ENCODE data around the gene ICE2.

Gene ICE2

GRCh38 chr15:60392601-60392985 lies 86.3 kb downstream of the ICE2 start:
- Histone ChIP-seq H3K4me1 (ENCODE audit: insufficient read depth, insufficient read length) (peaks cover 8% of the 10 kb centered on the region), H3K36me3 (ENCODE audit: insufficient read depth, insufficient read length, low read length) (peaks cover 86% of the 10 kb centered on the region), H3K27me3 (ENCODE audit: insufficient read depth, insufficient read length) (no peaks in the 10 kb centered on the region), H3K4me3 (ENCODE audit: insufficient read length, low read depth) (no peak overlapping the region), H3K9ac (ENCODE audit: insufficient read length, low read depth) (no peak overlapping the region), H3K9me3 (ENCODE audit: insufficient read depth, low read length) (no peaks in the 10 kb centered on the region)
- no peak for TF ChIP-seq SUZ12 (IDR thresholded peaks at IDR 0.05; ENCODE audit: extremely low read depth, insufficient read depth, insufficient read length)
- TF ChIP-seq YY1 (IDR thresholded peaks at IDR 0.05; ENCODE audit: insufficient read depth, insufficient read length): no peak
- TF ChIP-seq ZNF274 (IDR thresholded peaks at IDR 0.05; ENCODE audit: low read depth, low read length): no peak
- no peak for DNase-seq (ENCODE audit: low read depth, low spot score)

GRCh38 chr15:60391722-60392315 lies 87.1 kb downstream of the ICE2 start:
- Histone ChIP-seq H3K4me3 (ENCODE audit: insufficient read length, low read depth) (no peak overlapping the region), H3K27me3 (ENCODE audit: insufficient read depth, insufficient read length) (no peaks in the 10 kb centered on the region), H3K9me3 (ENCODE audit: insufficient read depth, low read length) (no peaks in the 10 kb centered on the region), H3K4me1 (ENCODE audit: insufficient read depth, insufficient read length) (peaks cover 8% of the 10 kb centered on the region), H3K9ac (ENCODE audit: insufficient read length, low read depth) (no peak overlapping the region), H3K36me3 (ENCODE audit: insufficient read depth, insufficient read length, low read length) (peaks cover 88% of the 10 kb centered on the region)
- TF ChIP-seq ZNF274 (IDR thresholded peaks at IDR 0.05; ENCODE audit: low read depth, low read length): no peak
- no peak for TF ChIP-seq YY1 (IDR thresholded peaks at IDR 0.05; ENCODE audit: insufficient read depth, insufficient read length)
- no peak for TF ChIP-seq SUZ12 (IDR thresholded peaks at IDR 0.05; ENCODE audit: extremely low read depth, insufficient read depth, insufficient read length)
- DNase-seq (ENCODE audit: low read depth, low spot score): no peak

- no peak for TF ChIP-seq SUZ12 (IDR thresholded peaks at IDR 0.05; ENCODE audit: extremely low read depth, insufficient read depth, insufficient read length)
- no peak for TF ChIP-seq YY1 (IDR thresholded peaks at IDR 0.05; ENCODE audit: insufficient read depth, insufficient read length)
- H3K36me3 ChIP-seq (ENCODE audit: insufficient read depth, insufficient read length, low read length): peaks cover 87% of the 10 kb centered on the region
- no peak overlapping the region for H3K9ac ChIP-seq (ENCODE audit: insufficient read length, low read depth)
- H3K9me3 ChIP-seq (ENCODE audit: insufficient read depth, low read length): no peaks in the 10 kb centered on the region
- H3K27me3 ChIP-seq (ENCODE audit: insufficient read depth, insufficient read length): no peaks in the 10 kb centered on the region
- peak; percentile 80 for DNase-seq (ENCODE audit: low read depth, low spot score)
- H3K4me1 ChIP-seq (ENCODE audit: insufficient read depth, insufficient read length): peaks cover 8% of the 10 kb centered on the region
- H3K4me3 ChIP-seq (ENCODE audit: insufficient read length, low read depth): no peak overlapping the region
Observed at GRCh38 chr15:60390871-60391501, 88.0 kb downstream of the ICE2 start.

GRCh38 chr15:60390231-60390630 lies 88.7 kb downstream of the ICE2 start:
- no peak overlapping the region for H3K4me3 ChIP-seq (ENCODE audit: insufficient read length, low read depth)

GRCh38 chr15:60389261-60390077 lies 89.5 kb downstream of the ICE2 start:
- no peak for DNase-seq (ENCODE audit: low read depth, low spot score)
- Histone ChIP-seq H3K4me1 (ENCODE audit: insufficient read depth, insufficient read length) (peaks cover 8% of the 10 kb centered on the region), H3K9ac (ENCODE audit: insufficient read length, low read depth) (no peak overlapping the region), H3K36me3 (ENCODE audit: insufficient read depth, insufficient read length, low read length) (peaks cover 87% of the 10 kb centered on the region), H3K4me3 (ENCODE audit: insufficient read length, low read depth) (no peak overlapping the region), H3K27me3 (ENCODE audit: insufficient read depth, insufficient read length) (no peaks in the 10 kb centered on the region), H3K9me3 (ENCODE audit: insufficient read depth, low read length) (no peaks in the 10 kb centered on the region)
- TF ChIP-seq SUZ12 (IDR thresholded peaks at IDR 0.05; ENCODE audit: extremely low read depth, insufficient read depth, insufficient read length) (no peak), YY1 (IDR thresholded peaks at IDR 0.05; ENCODE audit: insufficient read depth, insufficient read length) (no peak), ZNF274 (IDR thresholded peaks at IDR 0.05; ENCODE audit: low read depth, low read length) (no peak)

More at GRCh38 chr15:60390231-60390630, 88.7 kb downstream of the ICE2 start:
- Histone ChIP-seq H3K27me3 (ENCODE audit: insufficient read depth, insufficient read length) (no peaks in the 10 kb centered on the region), H3K9ac (ENCODE audit: insufficient read length, low read depth) (no peak overlapping the region), H3K36me3 (ENCODE audit: insufficient read depth, insufficient read length, low read length) (peaks cover 87% of the 10 kb centered on the region), H3K4me1 (ENCODE audit: insufficient read depth, insufficient read length) (peaks cover 8% of the 10 kb centered on the region), H3K9me3 (ENCODE audit: insufficient read depth, low read length) (no peaks in the 10 kb centered on the region)
- TF ChIP-seq SUZ12 (IDR thresholded peaks at IDR 0.05; ENCODE audit: extremely low read depth, insufficient read depth, insufficient read length) (no peak), YY1 (IDR thresholded peaks at IDR 0.05; ENCODE audit: insufficient read depth, insufficient read length) (no peak), ZNF274 (IDR thresholded peaks at IDR 0.05; ENCODE audit: low read depth, low read length) (no peak)
- no peak for DNase-seq (ENCODE audit: low read depth, low spot score)

GRCh38 chr15:60387321-60387720 lies 91.6 kb downstream of the ICE2 start:
- no peak for TF ChIP-seq ZNF274 (IDR thresholded peaks at IDR 0.05; ENCODE audit: low read depth, low read length)
- Histone ChIP-seq H3K9ac (ENCODE audit: insufficient read length, low read depth) (no peak overlapping the region), H3K27me3 (ENCODE audit: insufficient read depth, insufficient read length) (no peaks in the 10 kb centered on the region), H3K4me1 (ENCODE audit: insufficient read depth, insufficient read length) (peaks cover 3% of the 10 kb centered on the region), H3K36me3 (ENCODE audit: insufficient read depth, insufficient read length, low read length) (peaks cover 88% of the 10 kb centered on the region), H3K9me3 (ENCODE audit: insufficient read depth, low read length) (no peaks in the 10 kb centered on the region), H3K4me3 (ENCODE audit: insufficient read length, low read depth) (no peak overlapping the region)
- no peak for DNase-seq (ENCODE audit: low read depth, low spot score)

GRCh38 chr15:60386615-60387014 lies 92.3 kb downstream of the ICE2 start:
- H3K4me3 ChIP-seq (ENCODE audit: insufficient read length, low read depth): no peak overlapping the region
- H3K36me3 ChIP-seq (ENCODE audit: insufficient read depth, insufficient read length, low read length): peaks cover 89% of the 10 kb centered on the region
- H3K4me1 ChIP-seq (ENCODE audit: insufficient read depth, insufficient read length): peaks cover 3% of the 10 kb centered on the region
- no peak for DNase-seq (ENCODE audit: low read depth, low spot score)
- TF ChIP-seq SUZ12 (IDR thresholded peaks at IDR 0.05; ENCODE audit: extremely low read depth, insufficient read depth, insufficient read length): no peak
- no peak for TF ChIP-seq YY1 (IDR thresholded peaks at IDR 0.05; ENCODE audit: insufficient read depth, insufficient read length)
- no peak for TF ChIP-seq ZNF274 (IDR thresholded peaks at IDR 0.05; ENCODE audit: low read depth, low read length)
- H3K9ac ChIP-seq (ENCODE audit: insufficient read length, low read depth): no peak overlapping the region
- H3K27me3 ChIP-seq (ENCODE audit: insufficient read depth, insufficient read length): no peaks in the 10 kb centered on the region
- no peaks in the 10 kb centered on the region for H3K9me3 ChIP-seq (ENCODE audit: insufficient read depth, low read length)
